Calu3 (cell line): ENCODE results near the gene OCIAD1. TPM values are rescaled to one million over a fixed set of nuclear protein-coding genes. Genes with fewer than 3 reads are reported as not detected.

Source experiments
- Bru-seq: library from RNA; stranded (reverse); fragments of 400-500 nt; gene quantifications from one replicate; lab custom pipeline; 2021; lab: Mats Ljungman, UMichigan
- BruChase-seq, 2 experiments: library from RNA; stranded (reverse); fragments of 400-500 nt; gene quantifications; one replicate each; lab custom pipeline; 2021; lab: Mats Ljungman, UMichigan
- BruUV-seq: library from RNA; stranded (reverse); fragments of 400-500 nt; replicated peaks from 2 replicates; lab custom pipeline; 2021; lab: Mats Ljungman, UMichigan
- CTCF ChIA-PET: fragments of 300-600 bp; sonication (Branson Sonifier 250); formaldehyde crosslinking; loops from one replicate; lab custom pipeline; 2022; ENCODE audit warnings: antibody characterized with exemption; lab: Charles Lee
- DNase-seq: peaks from one replicate; pipeline ENCODE4 v3.0.0; 2022
- H3K27ac Mint-ChIP-seq: one replicate; pipeline ENCODE4 v1.8.0; 2022; ENCODE audit warnings: mixed read lengths; ENCODE audit not compliant: unreplicated experiment
- H3K27me3 Mint-ChIP-seq: one replicate; pipeline ENCODE4 v1.8.0; 2022; ENCODE audit warnings: mixed read lengths; ENCODE audit not compliant: unreplicated experiment
- H3K36me3 Mint-ChIP-seq: one replicate; pipeline ENCODE4 v1.8.0; 2022; ENCODE audit warnings: mild to moderate bottlenecking, moderate library complexity, mixed read lengths; ENCODE audit not compliant: insufficient read depth, unreplicated experiment
- H3K4me1 Mint-ChIP-seq: one replicate; pipeline ENCODE4 v1.8.0; 2022; ENCODE audit warnings: mild to moderate bottlenecking, low read depth, mixed read lengths; ENCODE audit not compliant: unreplicated experiment
- H3K4me3 Mint-ChIP-seq: one replicate; pipeline ENCODE4 v1.8.0; 2022; ENCODE audit warnings: mild to moderate bottlenecking, low read depth, moderate library complexity, mixed read lengths; ENCODE audit not compliant: unreplicated experiment
- H3K9me3 Mint-ChIP-seq: one replicate; pipeline ENCODE4 v1.8.0; 2022; ENCODE audit warnings: low read depth, mixed read lengths; ENCODE audit not compliant: unreplicated experiment
- CTCF ChIP-seq: fragments of 200-600 bp; IDR thresholded peaks from one replicate; pipeline ENCODE4 v1.8.0; 2022; ENCODE audit warnings: antibody characterized with exemption; ENCODE audit not compliant: unreplicated experiment
- intact Hi-C: fragments of 100-400 bp; cut with micrococcal nuclease; formaldehyde crosslinking; loops from one replicate; pipeline ENCODE4 v1.10.0; 2022; ENCODE audit not compliant: unreplicated experiment
- long read RNA-seq: library from polyadenylated mRNA; stranded (forward); transcript quantifications from one replicate; pipeline ENCODE4 v2.0.0, GENCODE V29; 2022
- total RNA-seq: library from RNA; stranded (reverse); gene quantifications from 2 replicates; pipeline ENCODE4 v1.2.3, GENCODE V29; 2022

OCIAD1 gene, protein sequence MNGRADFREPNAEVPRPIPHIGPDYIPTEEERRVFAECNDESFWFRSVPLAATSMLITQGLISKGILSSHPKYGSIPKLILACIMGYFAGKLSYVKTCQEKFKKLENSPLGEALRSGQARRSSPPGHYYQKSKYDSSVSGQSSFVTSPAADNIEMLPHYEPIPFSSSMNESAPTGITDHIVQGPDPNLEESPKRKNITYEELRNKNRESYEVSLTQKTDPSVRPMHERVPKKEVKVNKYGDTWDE
- 97.6 and 103 TPM in 2 replicates for total RNA-seq
- percentile 91 among the genes with signal in this experiment for Bru-seq, nascent RNA
- BruChase-seq, experiment 1, labeled RNA remaining after a 6-hour chase, result percentile 89 among the genes with signal in this experiment
- percentile 95 among the genes with signal in this experiment for BruChase-seq, experiment 2, labeled RNA remaining after a 2-hour chase
- long read RNA-seq, transcript OCIAD1-201 (9 exons, 1,414 nt), result major isoform, 51 of 137 reads
- long read RNA-seq, transcript OCIAD1-202 (9 exons, 1,594 nt), result minor isoform, 23 of 137 reads
- long read RNA-seq, partial matches to known transcripts, result 4 of 137 reads
- long read RNA-seq, other reads (novel, unspliced or antisense), result 58 of 137 reads

DNA sequence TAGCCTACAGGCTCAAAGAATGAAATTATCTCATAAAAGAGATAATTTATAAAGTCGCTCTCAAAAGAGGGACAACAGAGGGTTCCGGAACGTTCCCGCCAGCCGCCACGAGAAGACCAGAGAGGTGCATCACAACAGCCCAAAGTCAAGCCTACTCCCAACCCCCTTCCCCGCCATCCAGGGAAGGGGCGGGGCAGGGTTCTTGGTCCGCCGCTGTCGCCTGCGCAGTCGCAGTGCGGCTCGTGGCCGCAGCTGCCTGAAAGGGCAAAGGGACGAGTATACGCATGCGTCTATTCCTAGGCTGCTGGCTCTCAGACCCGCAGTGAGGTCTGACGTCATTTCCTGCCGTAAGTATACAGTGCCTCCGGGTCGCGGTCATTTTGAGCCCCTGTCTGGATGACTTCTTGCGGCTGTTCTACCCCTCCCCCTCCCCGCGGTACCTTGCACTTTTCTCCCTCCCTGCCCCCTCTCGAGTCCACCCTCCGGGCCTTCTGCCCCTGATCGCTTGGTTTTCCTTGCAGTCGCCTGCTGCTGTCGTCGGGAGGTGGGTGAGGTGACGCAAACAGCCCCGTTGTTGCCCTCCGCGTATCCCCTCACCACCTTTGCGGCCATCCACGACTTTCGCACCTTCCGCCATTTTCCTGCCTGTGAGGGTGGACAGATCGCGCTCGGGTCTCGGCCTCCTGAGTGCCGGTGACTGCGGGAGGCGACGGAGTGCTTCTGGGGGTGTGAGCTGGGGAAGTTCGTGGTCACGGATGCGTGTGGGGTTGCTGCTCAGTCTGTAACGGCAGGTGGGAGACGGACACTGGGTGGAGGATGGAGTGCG, at the start of gene OCIAD1:
TSS of gene OCIAD1 (plus strand) at position 383 of the 826 bp plus-strand sequence. CDS start 1,537 bp downstream, outside the sequence.
- peaks cover 35% of the 10 kb centered on the region for H3K36me3 Mint-ChIP-seq
- H3K9me3 Mint-ChIP-seq, result no peaks in the 10 kb centered on the region
- CTCF ChIA-PET, result interaction anchor here (0.7 kb wide), 1 partner anchor 49 kb away, joined by 3 read pairs; no protein-coding TSS in a partner anchor
- H3K27me3 Mint-ChIP-seq, result no peaks in the 10 kb centered on the region
- peak; percentile 90 for DNase-seq
- no peak for TF ChIP-seq CTCF
- H3K4me3 Mint-ChIP-seq, result peak within 1 kb of the TSS; percentile 98
- no TSS peak for BruUV-seq
- intact Hi-C loops, result no loop called here
- H3K27ac Mint-ChIP-seq, result peak within 1 kb of the TSS; percentile 97
- no peaks in the 10 kb centered on the region for H3K4me1 Mint-ChIP-seq

- Mint-ChIP-seq H3K4me1 (peaks cover 8% of the 10 kb centered on the region), H3K9me3 (no peaks in the 10 kb centered on the region), H3K4me3 (no peak overlapping the region), H3K27me3 (no peaks in the 10 kb centered on the region), H3K27ac (no peak overlapping the region), H3K36me3 (peaks cover 42% of the 10 kb centered on the region)
- CTCF ChIA-PET, result interaction anchor here (0.6 to 1.9 kb wide), 2 partner anchors 49 to 203 kb away, joined by 3 to 8 read pairs; partner anchors contain the start of gene OCIAD1
- intact Hi-C loops, result loop anchor here (5.0 kb wide), 3 partner anchors 100 to 205 kb away; no protein-coding TSS in a partner anchor
- no TSS peak for BruUV-seq
- TF ChIP-seq CTCF, result no peak
- DNase-seq, result no peak
Observed at GRCh38 chr4:48781968-48782367, 48.9 kb upstream of the OCIAD1 start.

GRCh38 chr4:48785302-48785701, 45.6 kb upstream of the OCIAD1 start:
- TF ChIP-seq CTCF, result no peak
- no peak overlapping the region for H3K27ac Mint-ChIP-seq
- H3K4me1 Mint-ChIP-seq, result peaks cover 8% of the 10 kb centered on the region
- H3K27me3 Mint-ChIP-seq, result no peaks in the 10 kb centered on the region
- H3K9me3 Mint-ChIP-seq, result no peaks in the 10 kb centered on the region
- intact Hi-C loops, result no loop called here
- no TSS peak for BruUV-seq
- H3K36me3 Mint-ChIP-seq, result peaks cover 14% of the 10 kb centered on the region
- CTCF ChIA-PET, result no interaction called here
- no peak overlapping the region for H3K4me3 Mint-ChIP-seq
- DNase-seq, result no peak

- no peak overlapping the region for H3K27ac Mint-ChIP-seq
Observed at GRCh38 chr4:48786549-48786948, 44.3 kb upstream of the OCIAD1 start.

More at GRCh38 chr4:48786549-48786948, 44.3 kb upstream of the OCIAD1 start:
- H3K9me3 Mint-ChIP-seq, result no peaks in the 10 kb centered on the region
- H3K4me1 Mint-ChIP-seq, result peaks cover 2% of the 10 kb centered on the region
- CTCF ChIA-PET, result no interaction called here
- TF ChIP-seq CTCF, result no peak
- H3K36me3 Mint-ChIP-seq, result peaks cover 2% of the 10 kb centered on the region
- BruUV-seq, result no TSS peak
- H3K4me3 Mint-ChIP-seq, result no peak overlapping the region
- no peaks in the 10 kb centered on the region for H3K27me3 Mint-ChIP-seq
- DNase-seq, result no peak
- intact Hi-C loops, result no loop called here
